HEK293 (cell line): Measurements from ENCODE around the gene CLK1.

Experiments used
- BCL11A ChIP-seq: fragments of 450-650 bp; formaldehyde crosslinking; IDR thresholded peaks from 2 replicates; pipeline ENCODE4 v1.5.1; 2016; ENCODE audit warnings: low read depth, missing biosample characterization, missing genetic modification characterization
- CTCF ChIP-seq: fragments of 450-650 bp; formaldehyde crosslinking; IDR thresholded peaks from 2 replicates; pipeline ENCODE4 v1.5.1; 2016; ENCODE audit warnings: missing biosample characterization, missing genetic modification characterization
- IKZF3 ChIP-seq: fragments of 450-650 bp; IDR thresholded peaks from 2 replicates; pipeline ENCODE4 v1.5.0; 2018; ENCODE audit warnings: missing biosample characterization, mild to moderate bottlenecking, missing genetic modification characterization, moderate library complexity
- KLF1 ChIP-seq: fragments of 450-650 bp; formaldehyde crosslinking; IDR thresholded peaks from 2 replicates; pipeline ENCODE4 v1.5.1; 2016; ENCODE audit warnings: missing biosample characterization, missing genetic modification characterization
- PRDM1 ChIP-seq: fragments of 450-650 bp; formaldehyde crosslinking; IDR thresholded peaks from 2 replicates; pipeline ENCODE4; 2016; ENCODE audit warnings: missing biosample characterization, missing genetic modification characterization
- YY1 ChIP-seq: fragments of 450-650 bp; formaldehyde crosslinking; IDR thresholded peaks from 2 replicates; pipeline ENCODE4 v1.5.1; 2018; ENCODE audit warnings: missing biosample characterization, missing genetic modification characterization
- ZNF292 ChIP-seq: fragments of 450-650 bp; formaldehyde crosslinking; IDR thresholded peaks from 2 replicates; pipeline ENCODE4 v1.5.1; 2016; ENCODE audit warnings: low read depth, missing biosample characterization, missing genetic modification characterization, borderline replicate concordance
- ZNF501 ChIP-seq: fragments of 450-650 bp; formaldehyde crosslinking; IDR thresholded peaks from 2 replicates; pipeline ENCODE4 v1.5.1; 2016; ENCODE audit warnings: missing biosample characterization, missing genetic modification characterization
- ZNF548 ChIP-seq: fragments of 450-650 bp; formaldehyde crosslinking; IDR thresholded peaks from 2 replicates; pipeline ENCODE4 v1.5.1; 2016; ENCODE audit warnings: missing biosample characterization, missing genetic modification characterization
- ZNF654 ChIP-seq: fragments of 450-650 bp; formaldehyde crosslinking; IDR thresholded peaks from 2 replicates; pipeline ENCODE4 v1.5.1; 2016; ENCODE audit warnings: low read depth, missing biosample characterization, missing genetic modification characterization
- TF ChIP-seq, protein P1 (sequence below): fragments of 450-650 bp; formaldehyde crosslinking; IDR thresholded peaks from 2 replicates; pipeline ENCODE4 v1.5.1; 2016; ENCODE audit warnings: missing biosample characterization, missing genetic modification characterization
- TF ChIP-seq, protein P2 (sequence below): fragments of 450-650 bp; formaldehyde crosslinking; IDR thresholded peaks from 2 replicates; pipeline ENCODE4 v1.5.1; 2016; ENCODE audit warnings: missing biosample characterization, missing genetic modification characterization

DNA sequence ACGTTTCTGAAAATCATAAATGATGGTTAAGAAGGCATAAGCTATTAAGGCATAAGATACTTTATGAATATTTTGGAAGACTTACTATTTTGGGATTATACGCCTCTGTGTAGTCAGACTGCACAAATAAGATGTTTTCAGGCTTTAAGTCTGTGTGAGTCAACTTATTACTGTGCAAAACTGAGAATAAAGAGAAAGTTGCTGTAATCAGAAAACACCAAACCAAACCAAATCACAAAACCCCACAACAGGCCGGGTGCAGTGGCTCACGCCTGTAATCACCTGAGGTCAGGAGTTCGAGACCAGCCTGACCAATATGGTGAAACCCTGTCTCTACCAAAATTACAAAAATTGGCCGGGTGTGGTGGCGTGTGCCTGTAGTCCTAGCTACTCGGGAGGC lies 7.7 kb downstream of the CLK1 start:
- no peak for TF ChIP-seq CTCF (tag by site-specific recombination)
- no peak for TF ChIP-seq ZNF501 (tag by site-specific recombination)
- no peak for TF ChIP-seq PRDM1
- no peak for TF ChIP-seq ZNF654 (tag by site-specific recombination)
- no peak for TF ChIP-seq BCL11A (tag by site-specific recombination)
- TF ChIP-seq, protein P1, sequence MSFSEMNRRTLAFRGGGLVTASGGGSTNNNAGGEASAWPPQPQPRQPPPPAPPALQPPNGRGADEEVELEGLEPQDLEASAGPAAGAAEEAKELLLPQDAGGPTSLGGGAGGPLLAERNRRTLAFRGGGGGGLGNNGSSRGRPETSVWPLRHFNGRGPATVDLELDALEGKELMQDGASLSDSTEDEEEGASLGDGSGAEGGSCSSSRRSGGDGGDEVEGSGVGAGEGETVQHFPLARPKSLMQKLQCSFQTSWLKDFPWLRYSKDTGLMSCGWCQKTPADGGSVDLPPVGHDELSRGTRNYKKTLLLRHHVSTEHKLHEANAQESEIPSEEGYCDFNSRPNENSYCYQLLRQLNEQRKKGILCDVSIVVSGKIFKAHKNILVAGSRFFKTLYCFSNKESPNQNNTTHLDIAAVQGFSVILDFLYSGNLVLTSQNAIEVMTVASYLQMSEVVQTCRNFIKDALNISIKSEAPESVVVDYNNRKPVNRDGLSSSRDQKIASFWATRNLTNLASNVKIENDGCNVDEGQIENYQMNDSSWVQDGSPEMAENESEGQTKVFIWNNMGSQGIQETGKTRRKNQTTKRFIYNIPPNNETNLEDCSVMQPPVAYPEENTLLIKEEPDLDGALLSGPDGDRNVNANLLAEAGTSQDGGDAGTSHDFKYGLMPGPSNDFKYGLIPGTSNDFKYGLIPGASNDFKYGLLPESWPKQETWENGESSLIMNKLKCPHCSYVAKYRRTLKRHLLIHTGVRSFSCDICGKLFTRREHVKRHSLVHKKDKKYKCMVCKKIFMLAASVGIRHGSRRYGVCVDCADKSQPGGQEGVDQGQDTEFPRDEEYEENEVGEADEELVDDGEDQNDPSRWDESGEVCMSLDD (tag by site-specific recombination): no peak
- TF ChIP-seq YY1: no peak
- no peak for TF ChIP-seq IKZF3
- no peak for TF ChIP-seq ZNF292 (tag by site-specific recombination)
- TF ChIP-seq, protein P2, sequence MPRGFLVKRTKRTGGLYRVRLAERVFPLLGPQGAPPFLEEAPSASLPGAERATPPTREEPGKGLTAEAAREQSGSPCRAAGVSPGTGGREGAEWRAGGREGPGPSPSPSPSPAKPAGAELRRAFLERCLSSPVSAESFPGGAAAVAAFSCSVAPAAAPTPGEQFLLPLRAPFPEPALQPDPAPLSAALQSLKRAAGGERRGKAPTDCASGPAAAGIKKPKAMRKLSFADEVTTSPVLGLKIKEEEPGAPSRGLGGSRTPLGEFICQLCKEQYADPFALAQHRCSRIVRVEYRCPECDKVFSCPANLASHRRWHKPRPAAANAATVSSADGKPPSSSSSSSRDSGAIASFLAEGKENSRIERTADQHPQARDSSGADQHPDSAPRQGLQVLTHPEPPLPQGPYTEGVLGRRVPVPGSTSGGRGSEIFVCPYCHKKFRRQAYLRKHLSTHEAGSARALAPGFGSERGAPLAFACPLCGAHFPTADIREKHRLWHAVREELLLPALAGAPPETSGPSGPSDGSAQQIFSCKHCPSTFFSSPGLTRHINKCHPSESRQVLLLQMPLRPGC (tag by site-specific recombination): no peak
- no peak for TF ChIP-seq ZNF548
- no peak for TF ChIP-seq KLF1
